ENCODE data around the gene DARS2.
"Not testable (repeated sequence)": the region's sequence is repeated elsewhere in the genome, so short reads cannot be mapped to it uniquely, and the experiment has no call there.

The DARS2 gene, protein sequence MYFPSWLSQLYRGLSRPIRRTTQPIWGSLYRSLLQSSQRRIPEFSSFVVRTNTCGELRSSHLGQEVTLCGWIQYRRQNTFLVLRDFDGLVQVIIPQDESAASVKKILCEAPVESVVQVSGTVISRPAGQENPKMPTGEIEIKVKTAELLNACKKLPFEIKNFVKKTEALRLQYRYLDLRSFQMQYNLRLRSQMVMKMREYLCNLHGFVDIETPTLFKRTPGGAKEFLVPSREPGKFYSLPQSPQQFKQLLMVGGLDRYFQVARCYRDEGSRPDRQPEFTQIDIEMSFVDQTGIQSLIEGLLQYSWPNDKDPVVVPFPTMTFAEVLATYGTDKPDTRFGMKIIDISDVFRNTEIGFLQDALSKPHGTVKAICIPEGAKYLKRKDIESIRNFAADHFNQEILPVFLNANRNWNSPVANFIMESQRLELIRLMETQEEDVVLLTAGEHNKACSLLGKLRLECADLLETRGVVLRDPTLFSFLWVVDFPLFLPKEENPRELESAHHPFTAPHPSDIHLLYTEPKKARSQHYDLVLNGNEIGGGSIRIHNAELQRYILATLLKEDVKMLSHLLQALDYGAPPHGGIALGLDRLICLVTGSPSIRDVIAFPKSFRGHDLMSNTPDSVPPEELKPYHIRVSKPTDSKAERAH
- 30.4 to 98.8 (median 70.7) reads per million in 17 experiments for total RNA-seq

DNA sequence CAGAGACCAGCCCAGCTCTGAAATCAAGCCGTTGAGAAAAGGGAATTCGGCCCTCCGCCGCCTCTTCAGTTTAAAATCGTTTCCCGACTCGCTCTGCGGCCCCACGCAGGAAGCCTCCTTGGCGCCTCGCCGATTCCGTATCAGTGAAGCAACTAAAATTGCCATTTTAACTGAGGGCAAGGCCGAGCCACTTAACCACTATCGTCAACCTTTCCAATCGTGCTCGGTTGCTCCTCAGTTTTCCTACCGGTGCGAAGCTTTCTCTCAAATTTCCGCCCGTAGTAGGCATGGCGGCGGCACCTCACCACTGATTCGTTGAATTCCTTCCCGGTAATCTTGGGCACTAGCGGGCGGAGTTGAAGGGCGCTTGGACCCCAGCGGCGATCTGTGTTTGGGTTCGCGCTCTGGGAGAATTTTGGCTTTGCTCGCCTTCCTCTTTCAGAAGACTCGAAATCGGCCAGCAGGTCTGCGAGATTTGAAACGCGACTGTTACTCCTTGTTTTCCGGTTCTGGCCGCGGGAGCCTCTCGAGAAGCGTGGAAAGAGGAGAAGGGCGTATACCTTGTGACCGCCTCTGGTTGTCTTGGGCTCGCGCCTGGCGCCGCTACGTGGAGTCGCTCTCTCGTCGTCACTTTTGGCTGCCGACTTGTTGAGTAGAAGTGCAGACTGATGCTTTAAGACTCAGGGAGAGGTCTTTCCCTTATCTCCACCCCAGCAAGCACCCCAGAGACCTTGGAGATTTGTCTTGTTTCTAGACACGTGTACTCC lies at the start of gene DARS2, which contains the start of gene CENPL:
DARS2 (plus strand) TSS at position 359 of the 767 bp plus-strand sequence. CDS start 557 bp downstream, outside the sequence.
CENPL (minus strand) TSS at position 569 of the 767 bp plus-strand sequence. CDS start 13,584 bp downstream, outside the sequence.
- DNase-seq = peak; percentile 96 to 99 (median 97)

DNA sequence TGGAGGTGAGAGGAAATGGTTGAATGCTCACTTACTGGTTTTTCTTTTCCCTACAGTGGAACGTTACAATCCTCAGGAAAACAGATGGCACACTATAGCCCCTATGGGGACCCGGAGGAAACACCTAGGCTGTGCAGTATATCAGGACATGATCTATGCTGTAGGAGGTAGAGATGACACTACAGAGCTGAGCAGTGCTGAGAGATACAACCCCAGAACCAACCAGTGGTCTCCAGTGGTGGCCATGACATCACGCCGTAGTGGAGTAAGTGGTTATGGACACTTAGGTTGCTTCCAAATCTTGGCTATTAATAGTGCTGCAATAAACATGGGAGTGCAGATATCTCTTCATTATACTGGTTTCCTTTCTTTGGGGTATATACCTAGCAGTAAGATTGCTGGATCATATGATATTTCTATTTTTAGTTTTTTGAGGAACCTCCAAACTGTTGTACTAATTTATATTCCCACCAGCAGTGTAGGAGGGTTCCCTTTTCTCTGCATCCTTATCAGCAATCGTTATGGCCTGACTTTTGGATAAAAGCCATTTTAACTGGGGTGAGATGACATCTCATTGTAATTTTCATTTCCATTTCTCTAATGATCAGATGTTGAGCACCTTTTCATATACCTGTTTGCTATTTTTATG lies 48.8 kb upstream of the DARS2 start:
- peak in 3 of 4 experiments; percentile 15 to 59 (median 52) for DNase-seq

DNA sequence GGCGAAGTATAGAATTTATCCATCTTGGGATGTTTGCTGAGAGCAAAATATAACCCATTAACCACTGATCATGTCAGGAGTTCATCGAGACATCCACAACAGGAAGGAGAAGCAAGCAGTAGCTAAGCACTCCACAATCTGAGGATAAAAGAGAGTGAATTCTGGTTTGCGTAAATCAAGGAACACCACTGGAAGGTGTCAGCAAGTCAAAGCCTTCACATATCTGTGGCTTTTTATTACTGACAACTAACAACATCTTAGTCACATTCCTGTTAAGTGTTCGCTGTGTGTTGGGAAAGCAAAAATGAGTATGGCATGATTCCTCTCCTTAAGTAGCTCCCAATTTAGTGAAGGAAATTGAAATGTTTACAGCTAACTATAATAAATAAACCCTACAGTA lies 44.5 kb upstream of the DARS2 start:
- DNase-seq = no peak

DNA sequence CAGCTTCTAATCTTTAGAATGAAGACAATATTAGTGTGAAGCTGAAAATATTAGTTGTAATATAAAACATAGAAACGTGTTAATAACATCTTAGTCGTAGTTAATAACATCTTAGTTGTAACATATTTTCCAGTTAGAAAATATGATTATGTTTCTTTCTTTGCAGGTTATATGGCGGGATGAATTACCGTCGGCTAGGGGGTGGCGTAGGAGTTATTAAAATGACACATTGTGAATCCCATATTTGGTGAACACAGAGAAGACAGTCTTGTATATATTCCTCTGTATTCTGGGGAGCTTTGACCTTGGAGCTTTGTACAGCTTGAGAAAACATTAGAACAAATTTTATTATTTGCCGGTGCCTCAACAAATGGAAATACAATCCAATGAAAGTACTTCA lies 39.5 kb upstream of the DARS2 start:
- DNase-seq = no peak

DNA sequence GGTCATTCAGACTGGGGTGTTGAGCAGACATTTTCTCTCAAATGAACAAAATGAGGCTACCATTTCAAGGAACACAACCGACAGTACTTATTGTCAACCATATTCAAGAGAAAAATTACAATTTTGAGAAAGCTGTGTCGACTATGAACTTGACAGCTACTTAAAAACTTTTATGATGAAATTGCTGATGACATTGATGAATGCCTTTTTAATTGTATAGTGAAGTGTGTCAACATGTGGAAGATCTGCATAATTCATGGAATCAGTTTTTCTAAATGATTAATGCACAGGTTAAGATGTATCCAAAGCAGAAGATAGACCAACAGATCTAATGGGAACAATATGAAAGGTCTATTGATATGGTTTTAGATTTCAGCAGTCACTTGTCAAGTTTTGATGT lies 34.6 kb upstream of the DARS2 start:
- DNase-seq = no peak

DNA sequence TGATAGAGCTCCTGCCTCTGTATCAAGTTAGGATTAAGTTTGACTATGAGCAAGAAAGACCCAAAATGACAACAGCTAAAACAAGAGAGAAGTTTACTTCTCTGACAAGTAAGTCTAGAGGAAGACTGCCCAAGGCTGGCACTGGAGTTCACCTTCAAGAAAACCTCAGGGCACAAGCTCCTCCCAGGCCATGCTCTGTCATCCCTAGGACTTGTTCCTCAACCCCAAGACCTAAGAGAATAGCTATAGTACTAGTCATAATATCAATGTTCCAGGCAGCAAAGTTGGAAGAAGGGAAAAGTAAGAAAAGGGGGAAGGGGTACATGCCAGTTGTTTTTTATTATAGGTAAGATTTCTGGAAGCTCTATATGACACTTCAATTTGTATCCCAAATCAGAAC lies 26.4 kb upstream of the DARS2 start:
- DNase-seq = no peak

DNA sequence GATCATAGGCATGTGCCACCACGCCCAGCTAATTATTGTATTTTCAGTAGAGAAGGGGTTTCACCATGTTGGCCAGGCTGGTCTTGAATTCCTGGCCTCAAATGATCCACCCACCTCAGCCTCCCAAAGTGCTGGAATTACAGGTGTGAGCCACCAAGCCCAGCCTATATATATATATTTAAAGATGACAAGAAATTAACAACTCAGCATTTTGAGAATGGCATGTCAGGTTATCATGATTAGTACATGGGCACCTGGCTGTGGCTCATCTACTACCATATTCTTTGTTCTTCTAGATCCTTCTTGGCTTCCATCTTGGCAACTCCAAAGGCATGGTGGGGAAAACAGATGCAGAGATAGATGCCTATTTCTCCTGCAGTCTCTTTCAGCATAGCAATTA lies 24.5 kb upstream of the DARS2 start:
- not testable (repeated sequence) for DNase-seq

DNA sequence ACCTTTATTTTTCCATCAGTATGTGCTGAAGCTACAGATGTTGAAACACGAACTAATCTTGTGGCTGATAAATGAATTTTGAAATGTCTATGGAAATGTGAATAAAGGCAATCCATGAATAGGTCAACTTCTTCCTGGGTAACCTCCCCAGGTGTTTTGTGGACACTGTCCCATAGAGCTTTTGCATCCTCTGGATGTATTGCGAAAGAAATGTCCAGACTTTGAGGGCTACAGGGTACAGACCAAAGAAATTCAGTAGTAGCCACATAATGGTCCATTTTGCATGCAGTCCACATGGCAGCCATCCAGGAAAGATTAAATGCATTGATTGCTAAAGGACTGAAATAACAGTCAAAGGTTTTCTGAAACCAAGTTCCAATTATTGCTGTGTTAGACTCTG lies 21.5 kb upstream of the DARS2 start:
- DNase-seq = no peak

DNA sequence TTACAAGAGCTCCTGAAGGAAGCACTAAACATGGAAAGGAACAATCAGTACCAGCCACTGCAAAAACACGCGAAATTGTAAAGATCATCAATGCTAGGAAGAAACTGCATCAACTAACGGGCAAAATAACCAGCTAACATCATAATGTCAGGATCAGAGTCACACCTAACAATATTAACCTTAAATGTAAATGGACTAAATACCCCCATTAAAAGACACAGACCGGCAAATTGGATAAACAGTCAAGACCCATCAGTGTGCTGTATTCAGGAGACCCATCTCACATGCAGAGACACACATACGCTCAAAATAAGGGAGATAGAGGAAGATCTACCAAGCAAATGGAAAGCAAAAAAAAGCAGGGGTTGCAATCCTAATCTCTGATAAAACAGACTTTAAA lies 10.8 kb upstream of the DARS2 start:
- DNase-seq = not testable (repeated sequence)

DNA sequence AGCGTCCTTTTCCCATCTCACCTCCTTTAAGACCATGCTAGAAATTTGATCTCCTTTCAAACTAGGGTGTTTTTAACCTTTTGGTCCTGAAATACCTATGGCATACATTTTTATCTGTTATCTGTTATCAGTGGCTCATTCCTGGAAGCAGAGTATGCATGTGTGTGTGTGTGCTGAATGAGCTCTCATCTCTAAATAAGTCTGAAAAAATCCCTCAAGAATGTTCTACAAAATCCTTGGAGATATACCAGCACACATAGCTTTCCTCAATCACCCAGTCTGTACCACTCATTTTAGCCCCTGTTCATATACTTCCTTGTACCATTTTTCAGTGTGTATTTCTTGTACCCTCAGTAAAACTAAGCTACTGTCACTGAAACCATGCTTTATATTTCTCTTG lies 6.0 kb upstream of the DARS2 start:
- DNase-seq = no peak

DNA sequence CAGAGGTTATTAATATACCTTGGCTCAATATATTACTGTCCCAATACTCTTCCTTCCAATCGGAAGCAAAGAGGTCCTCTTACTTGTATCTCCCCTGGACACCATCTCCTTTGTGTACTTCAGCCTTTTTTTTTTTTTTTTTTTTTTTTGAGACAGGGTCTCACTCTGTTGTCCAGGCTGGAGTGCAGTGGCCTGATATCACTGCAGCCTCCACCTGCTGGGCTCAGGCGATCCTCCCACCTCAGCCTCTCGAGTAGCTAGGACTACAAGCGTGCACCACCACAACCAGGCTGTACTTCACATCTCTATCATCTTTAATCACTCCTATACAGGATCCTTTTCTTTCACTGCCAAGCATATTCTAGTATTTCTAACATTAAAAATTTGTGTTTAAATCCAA lies 2.8 kb upstream of the DARS2 start:
- no peak for DNase-seq

DNA sequence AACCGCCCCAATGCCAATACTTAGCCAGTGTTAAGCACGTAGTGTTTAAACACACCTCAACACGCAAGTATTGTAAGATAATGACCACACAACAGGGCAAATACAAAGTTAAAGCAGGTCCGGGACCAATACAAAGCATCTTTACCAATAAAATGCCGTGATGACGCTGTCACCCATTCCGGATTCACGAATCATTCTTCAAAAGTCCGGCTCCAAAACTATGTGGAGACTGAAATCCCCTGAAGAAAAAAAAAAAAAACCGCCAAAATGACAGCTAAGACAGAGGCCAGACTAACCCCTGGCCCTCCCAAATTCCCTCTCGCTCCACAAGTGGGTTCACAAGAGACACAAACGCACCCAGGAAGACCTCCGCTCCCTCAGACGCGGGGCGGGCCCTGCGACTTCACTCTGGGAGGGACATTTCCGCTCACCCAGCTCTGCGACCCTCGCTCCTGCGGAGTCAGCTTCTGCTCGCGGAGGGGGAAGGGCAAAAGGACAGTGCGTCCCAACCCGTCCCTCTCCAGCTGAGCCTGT lies 625 bp upstream of the DARS2 start:
- no peak for DNase-seq

DNA sequence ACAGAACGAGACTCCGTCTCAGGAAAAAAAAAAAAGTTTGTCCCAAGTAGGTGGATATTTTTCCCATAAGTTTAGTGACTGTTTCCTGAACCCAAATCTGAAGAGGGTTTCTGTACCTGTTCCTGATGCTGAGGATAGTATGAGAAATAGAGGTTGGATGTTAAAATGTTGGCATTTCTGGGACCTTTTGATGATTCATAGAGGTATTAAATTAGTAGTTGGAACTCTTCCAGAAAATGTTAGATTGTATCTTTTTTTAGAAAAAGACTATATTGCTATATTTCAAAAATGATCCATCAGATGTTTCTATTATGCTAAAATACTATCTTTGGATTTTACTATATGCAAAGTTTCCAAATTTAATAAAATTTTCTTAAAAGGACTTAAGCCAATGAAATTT lies 3.1 kb downstream of the DARS2 start:
- DNase-seq = no peak

DNA sequence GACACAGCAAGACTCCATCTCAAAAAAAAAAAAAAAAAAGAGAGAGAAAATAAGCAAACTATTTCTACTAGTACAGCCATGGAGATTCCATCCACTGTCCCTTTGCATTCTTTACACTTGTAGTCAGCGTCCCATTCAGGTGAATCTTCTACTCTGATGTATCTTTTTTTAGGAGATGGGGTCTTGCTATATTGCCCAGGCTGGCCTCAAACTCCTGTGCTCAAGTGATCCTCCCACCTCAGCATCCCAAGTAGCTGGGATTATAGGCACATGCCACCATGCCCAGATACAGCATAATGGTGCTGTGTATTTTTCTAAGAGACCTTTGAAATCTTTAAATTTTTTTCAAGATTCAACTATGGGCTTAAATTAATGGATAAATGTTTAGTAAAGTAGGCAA lies 8.3 kb downstream of the DARS2 start:
- DNase-seq = no peak

DNA sequence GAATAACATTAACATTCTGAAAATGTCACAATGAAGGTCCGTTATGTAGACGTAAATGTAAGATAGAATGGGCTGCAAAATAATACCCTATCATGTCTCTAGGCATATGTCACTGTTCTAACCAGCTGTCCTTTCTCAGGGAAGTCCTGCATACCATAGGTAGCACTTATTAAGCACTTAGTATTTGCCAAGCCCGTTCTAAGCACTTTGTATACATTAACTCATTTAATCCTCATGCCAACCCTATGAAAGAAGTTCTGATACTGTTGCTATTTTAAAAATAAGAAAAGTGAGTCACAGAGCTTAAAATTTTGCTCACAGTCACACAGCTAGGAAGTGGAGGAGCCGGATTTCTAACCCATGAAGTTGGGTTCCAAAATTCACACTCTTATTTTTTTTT lies 27.6 kb downstream of the DARS2 start:
- DNase-seq = no peak

DNA sequence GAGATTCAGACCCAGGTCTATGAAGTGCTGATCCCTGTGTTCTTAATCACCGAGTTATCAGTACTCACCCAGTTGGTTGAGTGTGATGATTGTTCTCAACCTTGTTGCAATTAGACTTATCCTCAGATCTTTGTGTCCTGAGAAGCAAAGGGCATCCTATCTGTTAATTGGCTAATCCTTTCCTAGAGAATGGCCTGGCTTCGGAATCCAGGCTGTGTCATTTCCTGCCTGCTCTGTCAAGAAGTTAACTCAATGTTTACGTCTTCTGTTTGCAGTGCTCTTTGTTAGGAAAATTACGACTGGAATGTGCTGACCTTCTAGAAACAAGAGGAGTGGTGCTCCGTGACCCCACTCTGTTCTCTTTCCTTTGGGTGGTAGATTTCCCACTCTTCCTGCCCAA lies 28.6 kb downstream of the DARS2 start:
- DNase-seq = no peak

DNA sequence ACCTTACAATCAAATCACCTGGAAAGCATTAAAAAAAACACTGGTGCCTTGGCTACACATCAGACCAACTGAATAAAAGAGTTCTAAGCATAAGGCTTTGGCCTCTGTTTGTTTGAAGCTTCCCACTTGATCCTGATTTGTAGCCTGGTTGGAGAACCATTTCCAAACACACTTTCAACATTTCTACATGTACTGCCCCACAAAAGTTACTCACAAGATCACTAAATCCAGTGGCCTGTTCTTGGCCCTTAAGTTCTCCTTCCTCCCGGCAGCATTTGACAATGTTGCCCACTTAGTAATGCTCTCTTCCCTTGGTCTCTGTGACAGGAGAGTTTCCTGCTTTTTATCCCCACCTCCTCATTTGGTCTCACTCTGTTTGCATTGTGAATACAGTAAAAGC lies 31.5 kb downstream of the DARS2 start:
- DNase-seq = no peak

DNA sequence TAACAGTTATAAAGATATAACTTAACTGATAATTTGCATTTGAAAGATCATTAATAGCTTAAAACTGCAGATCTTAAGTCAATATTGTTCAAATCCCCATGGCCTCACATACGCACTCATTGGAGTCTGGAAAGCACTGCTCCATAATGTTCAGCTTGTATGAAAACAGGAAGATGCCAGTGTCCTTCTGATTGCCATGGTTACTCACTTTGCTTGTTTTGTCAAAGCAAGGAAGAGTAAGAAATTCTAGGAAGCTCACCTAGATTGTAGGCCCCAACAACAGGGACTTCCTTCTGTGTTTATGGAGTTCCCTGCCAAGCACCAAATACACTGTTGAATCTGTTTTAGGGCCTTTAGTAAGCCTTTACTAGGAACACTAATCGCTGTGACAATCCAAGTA lies 32.4 kb downstream of the DARS2 start:
- no peak for DNase-seq

DNA sequence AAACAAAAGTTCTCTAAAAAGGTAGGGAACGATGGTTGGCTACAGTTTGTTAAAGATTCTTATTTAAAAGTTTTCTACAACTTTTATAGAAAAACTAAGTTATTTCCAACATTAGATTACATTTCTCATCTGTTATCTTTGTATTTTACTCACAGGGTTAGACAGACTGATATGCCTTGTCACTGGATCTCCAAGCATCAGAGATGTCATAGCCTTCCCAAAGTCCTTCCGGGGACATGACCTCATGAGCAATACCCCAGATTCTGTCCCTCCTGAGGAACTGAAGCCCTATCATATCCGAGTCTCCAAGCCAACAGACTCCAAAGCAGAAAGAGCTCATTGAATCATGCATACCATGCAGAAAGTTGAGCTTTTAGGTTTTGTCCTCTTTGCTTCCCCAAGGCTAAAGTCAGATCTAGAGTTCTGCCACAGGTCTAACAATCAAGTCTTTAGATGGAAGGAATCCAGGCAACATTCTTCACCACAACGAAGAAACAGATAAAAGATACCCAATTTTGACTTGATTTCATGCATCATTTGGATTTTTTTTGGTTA lies 33.0 kb downstream of the DARS2 start:
- no peak for DNase-seq

DNA sequence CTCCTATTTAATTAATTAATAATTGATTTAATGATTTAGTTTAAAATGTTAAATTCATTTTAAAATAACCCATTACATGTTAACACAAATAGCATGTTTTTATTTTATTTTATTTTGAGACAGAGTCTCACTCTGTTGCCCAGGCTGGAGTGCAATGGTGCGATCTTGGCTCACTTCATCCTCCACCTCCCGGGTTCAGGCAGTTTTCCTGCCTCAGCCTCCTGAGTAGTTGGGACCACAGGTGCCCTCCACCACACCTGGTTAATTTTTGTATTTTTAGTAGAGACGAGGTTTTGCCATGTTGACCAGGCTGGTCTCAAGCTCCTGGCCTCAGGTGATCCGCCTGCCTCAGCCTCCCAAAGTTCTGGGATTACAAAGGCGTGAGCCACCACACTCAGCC lies 35.1 kb downstream of the DARS2 start:
- DNase-seq = not testable (repeated sequence)

DNA sequence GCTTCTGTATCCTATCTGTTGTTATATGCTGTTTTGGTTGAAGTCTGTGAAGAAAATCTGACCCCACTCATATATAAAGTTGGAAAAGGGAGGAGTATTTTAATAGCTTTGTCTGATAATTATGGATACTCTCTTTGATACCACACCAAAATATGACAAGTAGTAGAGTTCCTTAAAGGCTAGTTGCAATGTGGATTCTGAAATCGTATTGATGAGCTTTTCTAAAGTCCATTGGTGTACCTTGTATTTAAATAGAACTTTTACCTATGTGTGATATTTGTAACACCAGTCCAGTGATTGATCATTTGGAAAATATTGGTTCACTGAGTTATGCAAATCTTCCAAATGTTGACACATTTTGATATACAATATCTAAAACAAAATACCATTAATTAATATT lies 35.6 kb downstream of the DARS2 start:
- no peak for DNase-seq

DNA sequence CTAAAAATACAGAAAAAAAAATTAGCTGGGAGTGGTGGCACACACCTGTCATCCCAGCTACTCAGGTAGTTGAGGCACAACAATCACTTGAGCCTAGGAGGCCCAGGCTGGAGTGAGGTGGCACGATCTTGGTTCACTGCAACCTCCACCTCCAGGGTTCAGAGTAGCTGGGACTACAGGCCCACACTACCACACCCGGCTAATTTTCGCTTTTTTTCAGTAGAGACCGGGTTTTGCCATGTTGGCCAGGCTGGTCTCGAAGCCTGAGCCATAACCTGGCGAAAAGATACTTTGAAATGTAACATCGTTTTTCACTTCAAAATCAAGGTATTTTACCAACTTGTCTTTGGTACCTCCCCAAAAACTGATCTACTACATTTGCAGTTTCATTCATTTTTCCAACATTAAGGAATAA lies 37.3 kb downstream of the DARS2 start:
- no peak for DNase-seq

Measured in suppressor macrophage (primary cell).